ENCODE measurements around the gene MSH4.
"Not testable (repeated sequence)": the region's sequence is repeated elsewhere in the genome, so short reads cannot be mapped to it uniquely, and the experiment has no call there.

Gene MSH4

GRCh38 chr1:75797606-75798216 lies 1.0 kb downstream of the MSH4 start:
- DNase-seq = no peak

GRCh38 chr1:75801480-75801879 lies 4.8 kb downstream of the MSH4 start:
- not testable (repeated sequence) for DNase-seq

- DNase-seq = no peak
Observed at GRCh38 chr1:75808921-75809320, 12.2 kb downstream of the MSH4 start.

- DNase-seq = not testable (repeated sequence)
Observed at GRCh38 chr1:75810113-75810512, 13.4 kb downstream of the MSH4 start.

- DNase-seq = no peak
Observed at GRCh38 chr1:75811211-75811981, 14.7 kb downstream of the MSH4 start.

- DNase-seq = no peak
Observed at GRCh38 chr1:75812065-75812464, 15.4 kb downstream of the MSH4 start.

- DNase-seq = not testable (repeated sequence)
Observed at GRCh38 chr1:75823596-75823995, 26.9 kb downstream of the MSH4 start.

GRCh38 chr1:75836528-75837100 lies 39.9 kb downstream of the MSH4 start:
- no peak for DNase-seq

GRCh38 chr1:75838079-75838478 lies 41.4 kb downstream of the MSH4 start:
- DNase-seq = no peak

GRCh38 chr1:75841421-75841820 lies 44.7 kb downstream of the MSH4 start:
- DNase-seq = no peak

- no peak for DNase-seq
Observed at GRCh38 chr1:75845576-75845975, 48.9 kb downstream of the MSH4 start.

- no peak for DNase-seq
Observed at GRCh38 chr1:75855010-75855409, 58.3 kb downstream of the MSH4 start.

GRCh38 chr1:75855734-75856133 lies 59.1 kb downstream of the MSH4 start:
- DNase-seq = no peak

GRCh38 chr1:75861831-75862230 lies 65.1 kb downstream of the MSH4 start:
- no peak for DNase-seq

- no peak for DNase-seq
Observed at GRCh38 chr1:75870951-75871350, 74.3 kb downstream of the MSH4 start.

GRCh38 chr1:75879985-75880384 lies 83.3 kb downstream of the MSH4 start:
- no peak for DNase-seq

- DNase-seq = no peak
Observed at GRCh38 chr1:75884437-75884836, 87.8 kb downstream of the MSH4 start.

- no peak for DNase-seq
Observed at GRCh38 chr1:75901371-75901770, 104.7 kb downstream of the MSH4 start.

- peak; percentile 57 for DNase-seq
Observed at GRCh38 chr1:75908717-75909152, 112.1 kb downstream of the MSH4 start.

GRCh38 chr1:75916834-75917233 lies 120.2 kb downstream of the MSH4 start:
- no peak for DNase-seq

- DNase-seq = no peak
Observed at GRCh38 chr1:75922698-75923097, 126.0 kb downstream of the MSH4 start.

- DNase-seq = no peak
Observed at GRCh38 chr1:75932304-75932703, 135.6 kb downstream of the MSH4 start, which contains the start of gene ASB17. TSS of gene ASB17 (minus strand) at chr1:75932404. CDS start at chr1:75932291, 113 bp downstream.

GRCh38 chr1:75937034-75937433 lies 140.4 kb downstream of the MSH4 start:
- no peak for DNase-seq

GRCh38 chr1:75943037-75943436 lies 146.4 kb downstream of the MSH4 start:
- not testable (repeated sequence) for DNase-seq

Measured in NCI-H1694 (cell line).